ENCODE data around the gene MLANA. TPM values are rescaled to one million over a fixed set of nuclear protein-coding genes. Genes with fewer than 3 reads are reported as not detected.

MLANA gene
- not detected in 2 replicates for total RNA-seq

GRCh38 chr9:5890641-5891040, at the start of gene MLANA:
MLANA (plus strand) TSS chr9:5890889; CDS start chr9:5892475, 1,586 bp downstream.
- intact Hi-C loops (cut with micrococcal nuclease): no loop called here

GRCh38 chr9:5841771-5842573, 48.7 kb upstream of the MLANA start:
- intact Hi-C loops (cut with micrococcal nuclease): loop anchor here (1.0 to 5.0 kb wide), 5 partner anchors 9 to 570 kb away; partner anchors contain the start of genes CD274, ERMP1, PLGRKT and UHRF2

GRCh38 chr9:5842929-5843793, 47.5 kb upstream of the MLANA start:
- intact Hi-C loops (cut with micrococcal nuclease): loop anchor here (5.0 kb wide), 3 partner anchors 391 to 569 kb away; partner anchors contain the start of genes CD274, PLGRKT and UHRF2

DNA sequence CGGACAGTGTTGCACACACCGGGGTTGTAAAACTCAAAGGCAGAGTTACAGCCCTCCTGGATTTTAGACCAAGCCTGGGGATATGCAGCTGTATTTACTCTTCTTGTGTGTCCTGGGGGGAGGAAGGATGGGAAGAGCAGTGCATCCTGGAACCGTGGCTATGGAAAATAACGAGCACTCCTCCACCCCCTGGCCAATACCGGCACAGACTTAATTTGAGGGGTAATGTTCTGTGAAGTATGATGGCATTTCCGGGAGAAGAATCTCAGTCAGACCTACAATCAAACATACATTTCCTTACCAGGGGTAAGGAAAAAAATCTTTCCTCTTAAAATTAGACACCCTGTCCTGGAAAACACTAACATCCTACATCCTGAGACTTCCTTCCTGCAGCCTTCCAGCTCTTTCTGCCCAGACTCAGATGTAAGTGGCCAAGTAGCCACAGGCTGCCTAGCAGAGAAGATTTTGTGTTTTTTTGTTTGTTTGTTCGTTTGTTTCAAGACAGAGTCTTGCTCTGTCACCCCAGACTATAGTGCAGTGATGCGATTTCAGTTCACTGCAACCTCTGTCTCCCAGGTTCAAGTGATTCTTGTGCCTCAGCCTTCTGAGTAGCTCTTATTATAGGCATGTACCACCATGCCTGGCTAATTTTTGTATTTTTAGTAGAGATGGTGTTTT, 46.8 kb upstream of the MLANA start:
- intact Hi-C loops (cut with micrococcal nuclease): loop anchor here (2.0 to 5.0 kb wide), 5 partner anchors 35 to 568 kb away; partner anchors contain the start of genes CD274, PLGRKT, RIC1 and UHRF2

- intact Hi-C loops (cut with micrococcal nuclease): loop anchor here (2.0 kb wide), 2 partner anchors 34 to 216 kb away; partner anchors contain the start of gene RIC1
Measured at GRCh38 chr9:5845157-5845531, 45.5 kb upstream of the MLANA start.

DNA sequence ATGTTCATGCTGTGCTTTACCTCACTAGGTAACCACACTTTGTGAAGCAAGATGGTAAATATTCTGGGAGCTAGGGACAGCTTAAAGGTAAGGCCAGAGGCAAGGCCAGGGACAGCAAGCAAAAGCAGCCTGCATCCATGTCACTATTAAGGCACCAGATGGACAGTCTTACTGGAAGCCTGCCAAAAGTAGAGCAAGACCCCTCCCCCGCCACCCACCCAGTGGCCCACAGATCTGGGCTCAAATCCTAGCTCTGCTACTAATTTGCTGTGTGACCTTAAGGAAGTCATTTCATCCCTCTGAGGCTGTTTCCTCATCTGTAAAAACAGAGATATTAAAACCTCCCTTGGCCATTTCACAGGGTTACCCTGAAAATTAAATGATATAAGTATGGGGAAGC, 44.6 kb upstream of the MLANA start:
- intact Hi-C loops (cut with micrococcal nuclease): no loop called here

- intact Hi-C loops (cut with micrococcal nuclease): no loop called here
Measured at GRCh38 chr9:5846501-5846921, 44.2 kb upstream of the MLANA start.

DNA sequence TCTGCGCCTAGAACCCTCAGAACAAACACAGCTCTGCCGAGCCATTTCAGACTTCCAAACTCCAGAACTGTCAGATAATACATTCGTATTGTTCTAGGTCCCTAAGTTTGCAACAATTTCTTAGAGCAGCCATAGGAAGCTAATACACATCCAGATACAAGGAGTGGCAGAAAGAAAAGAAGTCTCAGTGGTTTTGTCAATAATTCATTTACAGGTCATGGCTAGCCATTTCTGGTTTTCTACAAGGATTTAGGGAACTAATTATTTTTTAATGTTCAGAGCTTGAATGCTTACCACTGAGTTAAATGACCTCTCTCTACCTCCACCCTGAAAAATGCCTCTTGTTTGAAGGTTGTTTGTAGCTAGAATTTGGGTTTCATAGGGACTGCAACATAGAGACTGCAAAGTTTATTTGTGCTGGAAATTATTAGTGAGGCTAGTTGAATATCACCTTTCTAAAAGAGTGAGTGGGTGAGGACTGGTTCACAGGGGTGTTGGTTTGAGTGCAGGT, 42.3 kb upstream of the MLANA start:
- intact Hi-C loops (cut with micrococcal nuclease): no loop called here

- intact Hi-C loops (cut with micrococcal nuclease): loop anchor here (1.0 to 5.0 kb wide), 3 partner anchors 9 to 907 kb away; partner anchors contain the start of genes ERMP1 and KDM4C
Measured at GRCh38 chr9:5850724-5851122, 40.0 kb upstream of the MLANA start.

DNA sequence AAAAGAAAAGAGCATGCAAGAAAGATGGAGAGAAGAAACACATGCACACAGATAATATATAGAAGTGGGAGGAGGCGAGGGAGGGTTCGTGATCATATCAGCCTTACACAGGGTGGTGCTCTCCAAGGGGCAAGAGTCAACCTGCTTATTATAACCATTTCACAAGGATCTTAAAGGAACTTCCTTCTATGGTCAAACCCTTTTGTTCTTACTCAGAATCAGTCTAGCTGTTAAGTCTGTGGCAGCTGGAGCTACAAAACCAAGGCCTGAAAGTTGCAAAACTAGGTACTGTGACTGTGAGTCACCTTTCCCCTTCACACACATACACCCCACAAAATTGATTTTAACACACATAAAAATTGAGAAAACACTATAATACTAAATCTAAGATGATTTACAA, 39.2 kb upstream of the MLANA start:
- intact Hi-C loops (cut with micrococcal nuclease): loop anchor here (1.0 to 5.0 kb wide), 3 partner anchors 10 to 906 kb away; partner anchors contain the start of genes ERMP1 and KDM4C

DNA sequence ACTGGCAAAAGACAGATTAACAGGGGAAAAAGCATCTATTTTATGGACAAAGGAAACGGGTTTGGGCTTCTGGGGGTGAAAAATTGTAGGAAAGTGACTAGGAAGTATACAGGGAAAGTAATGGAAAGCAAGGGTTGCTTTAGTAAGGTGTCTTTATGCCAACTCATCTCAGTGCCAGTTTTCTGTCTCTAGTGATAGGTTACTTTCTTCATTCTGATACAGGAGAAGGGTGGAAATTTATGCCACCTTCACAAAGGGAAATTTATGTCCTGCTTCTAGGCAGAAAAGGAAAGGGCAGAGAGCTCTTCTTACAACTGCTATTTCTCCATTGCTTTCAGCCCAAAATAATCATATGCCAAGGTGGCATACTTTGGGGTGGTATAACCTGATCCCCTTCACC, 37.7 kb upstream of the MLANA start:
- intact Hi-C loops (cut with micrococcal nuclease): loop anchor here (2.0 to 5.0 kb wide), 2 partner anchors 16 to 904 kb away; partner anchors contain the start of gene KDM4C

GRCh38 chr9:5853617-5854016, 37.1 kb upstream of the MLANA start:
- intact Hi-C loops (cut with micrococcal nuclease): loop anchor here (2.0 to 5.0 kb wide), 2 partner anchors 15 to 904 kb away; partner anchors contain the start of gene KDM4C

DNA sequence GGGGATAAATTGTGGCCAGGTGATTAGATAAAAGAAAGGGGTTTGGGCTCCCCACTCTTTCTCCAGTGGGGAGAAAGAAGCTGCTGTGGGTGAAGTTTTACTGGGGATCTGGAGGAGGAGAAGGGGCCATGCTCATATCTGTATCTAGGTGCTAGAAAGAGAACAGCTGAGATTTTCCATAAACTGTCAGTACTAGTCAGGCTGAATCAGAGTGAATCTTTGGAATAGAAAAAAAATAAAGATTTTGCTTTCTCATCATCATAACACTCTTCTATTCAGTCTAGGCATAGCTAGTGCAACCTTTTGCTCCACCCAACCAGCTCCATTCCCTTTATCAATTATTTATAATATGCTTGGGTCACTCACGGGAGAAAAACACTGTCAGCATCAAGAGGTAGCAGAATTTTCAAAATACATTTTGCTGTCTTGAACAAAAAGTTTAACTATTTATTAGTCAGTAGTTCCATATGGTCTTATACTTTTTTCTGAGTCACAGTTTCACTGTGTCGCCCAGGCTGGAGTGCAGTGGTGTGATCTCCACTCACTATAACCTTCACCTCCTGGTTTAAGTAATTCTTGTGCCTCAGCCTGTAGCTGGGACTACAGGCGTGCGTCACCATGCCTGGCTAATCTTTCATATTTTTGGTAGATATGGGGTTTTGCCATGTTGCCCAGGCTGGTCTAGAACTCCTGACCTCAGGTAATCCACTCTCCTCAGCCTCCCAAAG, 36.5 kb upstream of the MLANA start:
- intact Hi-C loops (cut with micrococcal nuclease): loop anchor here (5.0 kb wide), 1 partner anchor 903 kb away; the partner anchor contains the start of gene KDM4C

GRCh38 chr9:5857928-5858327, 32.8 kb upstream of the MLANA start:
- intact Hi-C loops (cut with micrococcal nuclease): no loop called here

DNA sequence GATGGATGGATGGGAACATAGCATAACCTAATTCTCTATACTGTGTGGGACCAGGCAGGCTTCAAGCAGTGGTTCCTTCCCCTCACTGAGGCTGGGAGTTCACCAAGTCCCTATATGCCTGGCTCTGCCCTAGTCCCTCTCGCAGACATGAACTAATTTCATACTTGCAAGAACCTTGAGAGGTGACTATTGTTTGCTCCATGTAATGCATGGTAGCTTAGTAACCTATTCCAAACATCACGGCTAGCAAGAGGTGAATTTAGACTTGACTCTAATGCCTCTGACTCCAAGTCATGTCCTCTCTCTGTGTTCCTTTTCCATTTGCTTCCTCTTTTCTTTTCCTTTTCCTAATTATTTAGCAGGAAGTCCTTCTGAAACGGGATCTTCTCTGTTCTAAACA, 31.9 kb upstream of the MLANA start:
- intact Hi-C loops (cut with micrococcal nuclease): no loop called here

GRCh38 chr9:5863092-5863746, 27.5 kb upstream of the MLANA start:
- intact Hi-C loops (cut with micrococcal nuclease): no loop called here

DNA sequence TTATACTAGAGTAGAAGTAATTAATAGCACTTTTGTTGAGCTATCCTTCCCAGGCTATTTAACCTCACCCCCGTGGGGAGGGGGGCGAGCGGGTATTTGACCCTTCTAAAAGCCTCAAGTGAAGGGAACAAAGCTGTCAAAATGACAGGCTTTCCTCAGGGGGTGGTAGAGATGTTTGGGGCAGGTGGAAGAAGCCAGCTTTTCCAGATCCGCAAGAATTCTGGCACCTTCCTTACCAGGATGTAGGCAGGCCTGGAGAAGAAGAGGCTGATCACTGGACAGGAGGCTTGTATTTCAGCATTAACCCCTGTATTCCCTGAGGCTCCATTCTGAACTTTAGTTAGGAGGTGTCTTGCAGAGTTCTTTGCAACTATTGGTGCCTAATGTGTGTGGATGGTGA, 26.2 kb upstream of the MLANA start:
- intact Hi-C loops (cut with micrococcal nuclease): no loop called here

GRCh38 chr9:5866272-5866671, 24.4 kb upstream of the MLANA start:
- intact Hi-C loops (cut with micrococcal nuclease): no loop called here

DNA sequence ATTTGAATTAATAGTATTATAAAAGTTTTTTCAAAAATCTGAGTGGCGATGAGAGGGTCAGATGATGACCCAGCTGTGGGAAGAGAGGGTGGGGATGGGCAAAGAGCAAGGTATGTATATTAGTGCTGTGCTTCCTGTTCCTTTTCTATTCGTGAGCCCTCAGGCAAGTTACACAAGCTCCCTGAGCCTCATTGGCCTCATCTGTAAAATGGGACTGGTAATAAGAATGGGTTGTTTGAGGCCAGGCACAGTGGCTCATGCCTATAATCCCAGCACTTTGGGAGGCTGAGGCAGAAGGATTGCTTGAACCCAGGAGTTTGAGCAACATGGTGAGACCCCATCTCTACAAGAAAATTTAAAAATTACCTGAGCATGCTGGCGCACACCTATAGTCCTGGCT, 24.0 kb upstream of the MLANA start:
- intact Hi-C loops (cut with micrococcal nuclease): no loop called here

Data from T-helper 2 cell treated with Interferon-gamma antibody and Interleukin-4, amounts not matched to agents 100 ng/mL and 5 ng/mL, for 36 hours (primary cell).